TTC549 (cell line): Measurements from ENCODE around the gene PDF.
"Not testable (repeated sequence)": the region's sequence is repeated elsewhere in the genome, so short reads cannot be mapped to it uniquely, and the experiment has no call there.

ENCODE experiments used
- FAIRE-seq: peaks from 2 replicates; lab custom pipeline; 2012; peaks lifted over from hg19 to GRCh38; lab: Jason Lieb, UNC

The PDF gene

GRCh38 chr16:69330286-69331109 is at the start of gene PDF:
PDF (minus strand) TSS chr16:69330588; CDS start chr16:69330570, 18 bp downstream.
- no peak for FAIRE-seq

- no peak for FAIRE-seq
Observed at GRCh38 chr16:69378760-69379159, 48.4 kb upstream of the PDF start.

- no peak for FAIRE-seq
Observed at GRCh38 chr16:69378036-69378435, 47.6 kb upstream of the PDF start.

- no peak for FAIRE-seq
Observed at GRCh38 chr16:69376393-69377059, 46.1 kb upstream of the PDF start.

- no peak for FAIRE-seq
Observed at GRCh38 chr16:69373019-69373418, 42.6 kb upstream of the PDF start.

GRCh38 chr16:69371564-69371963 is 41.2 kb upstream of the PDF start:
- FAIRE-seq = no peak

GRCh38 chr16:69368866-69369265 is 38.5 kb upstream of the PDF start:
- FAIRE-seq = no peak

- FAIRE-seq = no peak
Observed at GRCh38 chr16:69367980-69368379, 37.6 kb upstream of the PDF start.

GRCh38 chr16:69366431-69366830 is 36.0 kb upstream of the PDF start:
- no peak for FAIRE-seq

- no peak for FAIRE-seq
Observed at GRCh38 chr16:69365901-69366300, 35.5 kb upstream of the PDF start.

GRCh38 chr16:69364088-69364487 is 33.7 kb upstream of the PDF start:
- FAIRE-seq = no peak

GRCh38 chr16:69363281-69363717 is 32.9 kb upstream of the PDF start:
- no peak for FAIRE-seq

- not testable (repeated sequence) for FAIRE-seq
Observed at GRCh38 chr16:69360070-69360469, 29.7 kb upstream of the PDF start.

GRCh38 chr16:69351309-69352027 is 21.1 kb upstream of the PDF start, which contains the start of gene TMED6:
TMED6 (minus strand) TSS chr16:69351786; CDS start chr16:69351753, 33 bp downstream.
- FAIRE-seq = no peak

GRCh38 chr16:69350536-69351133 is 20.2 kb upstream of the PDF start:
- no peak for FAIRE-seq

- FAIRE-seq = no peak
Observed at GRCh38 chr16:69349536-69349935, 19.1 kb upstream of the PDF start.

GRCh38 chr16:69348222-69348621 is 17.8 kb upstream of the PDF start:
- no peak for FAIRE-seq

- no peak for FAIRE-seq
Observed at GRCh38 chr16:69346683-69347082, 16.3 kb upstream of the PDF start.

GRCh38 chr16:69345923-69346322 is 15.5 kb upstream of the PDF start:
- FAIRE-seq = no peak

GRCh38 chr16:69344171-69344570 is 13.8 kb upstream of the PDF start:
- no peak for FAIRE-seq

- no peak for FAIRE-seq
Observed at GRCh38 chr16:69340095-69340644, 9.8 kb upstream of the PDF start.
